HFFc6 (cell line): Measurements from ENCODE around the gene KRT32. TPM values are rescaled to one million over a fixed set of nuclear protein-coding genes. Genes with fewer than 3 reads are reported as not detected.

ENCODE experiments used
- DNase-seq: peaks from one replicate; pipeline ENCODE4 v3.0.0-alpha.2; 2018
- H3K27ac Mint-ChIP-seq: 2 replicates; pipeline ENCODE4 v1.8.0; 2020; ENCODE audit warnings: mild to moderate bottlenecking, mixed read lengths
- H3K27me3 Mint-ChIP-seq: 2 replicates; pipeline ENCODE4 v1.8.0; 2021; ENCODE audit warnings: mild to moderate bottlenecking, moderate library complexity, mixed read lengths; ENCODE audit not compliant: insufficient read depth
- H3K36me3 Mint-ChIP-seq: 2 replicates; pipeline ENCODE4 v1.8.0; 2021; ENCODE audit warnings: low read depth, mixed read lengths
- H3K4me1 Mint-ChIP-seq: 2 replicates; pipeline ENCODE4 v1.8.0; 2020; ENCODE audit warnings: low read depth, mixed read lengths
- H3K4me3 Mint-ChIP-seq: 2 replicates; pipeline ENCODE4 v1.8.0; 2020; ENCODE audit warnings: mild to moderate bottlenecking, moderate library complexity, mixed read lengths
- H3K9me3 Mint-ChIP-seq: 2 replicates; pipeline ENCODE4 v1.8.0; 2020; ENCODE audit warnings: mild to moderate bottlenecking, mixed read lengths
- long read RNA-seq: library from polyadenylated mRNA; unstranded; transcript quantifications from one replicate; pipeline ENCODE4 v2.0.0, GENCODE V29; 2019
- total RNA-seq, 6 experiments: library from RNA; stranded (reverse); fragmentation: NEBNext Ultra II Directional; extraction: Animal tissue kit (Norgen Biotek cat#: 25700); gene quantifications; 2 replicates in 1 of 6; 3 replicates in 5 of 6; pipeline ENCODE4 v1.2.3, GENCODE V29; 2021
- TF ChIP-seq, protein P1 (sequence below): fragments of 200-600 bp; sonication (generic); IDR thresholded peaks from 2 replicates; pipeline ENCODE4 v1.5.0; 2021; ENCODE audit warnings: antibody characterized with exemption, mild to moderate bottlenecking

KRT32 gene
- total RNA-seq, result under 1 TPM in 2 of 6 experiments, not detected in 4; 0.14 TPM
- long read RNA-seq, result 0 reads

DNA sequence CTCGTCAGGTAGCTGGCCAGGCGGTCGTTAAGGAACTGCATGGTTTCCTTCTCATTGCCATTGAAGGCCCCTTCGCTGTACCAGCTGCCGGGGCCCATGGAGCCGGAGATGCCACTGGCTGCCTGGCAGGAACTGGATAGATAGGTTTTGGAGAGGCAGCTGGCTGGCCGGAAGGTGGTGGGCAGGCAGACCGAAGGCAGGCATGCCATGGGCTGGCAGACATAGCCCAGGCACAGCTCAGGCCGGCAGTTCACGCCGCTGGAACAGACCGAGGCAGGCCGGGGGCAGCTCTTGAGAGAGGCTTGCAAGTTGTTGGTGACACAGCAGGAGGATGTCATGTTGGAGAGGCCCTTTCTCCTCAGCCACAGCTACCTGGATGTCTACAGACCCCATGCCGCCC is at the start of gene KRT32:
KRT32 (minus strand) TSS at position 399 of the 400 bp plus-strand sequence; CDS start at position 338, 61 bp downstream.
- H3K4me3 Mint-ChIP-seq, result no peak within 1 kb of the TSS
- no peak within 1 kb of the TSS for H3K27ac Mint-ChIP-seq
- no peak for DNase-seq
- TF ChIP-seq, protein P1, sequence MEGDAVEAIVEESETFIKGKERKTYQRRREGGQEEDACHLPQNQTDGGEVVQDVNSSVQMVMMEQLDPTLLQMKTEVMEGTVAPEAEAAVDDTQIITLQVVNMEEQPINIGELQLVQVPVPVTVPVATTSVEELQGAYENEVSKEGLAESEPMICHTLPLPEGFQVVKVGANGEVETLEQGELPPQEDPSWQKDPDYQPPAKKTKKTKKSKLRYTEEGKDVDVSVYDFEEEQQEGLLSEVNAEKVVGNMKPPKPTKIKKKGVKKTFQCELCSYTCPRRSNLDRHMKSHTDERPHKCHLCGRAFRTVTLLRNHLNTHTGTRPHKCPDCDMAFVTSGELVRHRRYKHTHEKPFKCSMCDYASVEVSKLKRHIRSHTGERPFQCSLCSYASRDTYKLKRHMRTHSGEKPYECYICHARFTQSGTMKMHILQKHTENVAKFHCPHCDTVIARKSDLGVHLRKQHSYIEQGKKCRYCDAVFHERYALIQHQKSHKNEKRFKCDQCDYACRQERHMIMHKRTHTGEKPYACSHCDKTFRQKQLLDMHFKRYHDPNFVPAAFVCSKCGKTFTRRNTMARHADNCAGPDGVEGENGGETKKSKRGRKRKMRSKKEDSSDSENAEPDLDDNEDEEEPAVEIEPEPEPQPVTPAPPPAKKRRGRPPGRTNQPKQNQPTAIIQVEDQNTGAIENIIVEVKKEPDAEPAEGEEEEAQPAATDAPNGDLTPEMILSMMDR, result no peak
- peaks cover 44% of the 10 kb centered on the region for H3K27me3 Mint-ChIP-seq
- H3K36me3 Mint-ChIP-seq, result peaks cover 22% of the 10 kb centered on the region
- H3K9me3 Mint-ChIP-seq, result peaks cover 22% of the 10 kb centered on the region
- peaks cover 28% of the 10 kb centered on the region for H3K4me1 Mint-ChIP-seq

DNA sequence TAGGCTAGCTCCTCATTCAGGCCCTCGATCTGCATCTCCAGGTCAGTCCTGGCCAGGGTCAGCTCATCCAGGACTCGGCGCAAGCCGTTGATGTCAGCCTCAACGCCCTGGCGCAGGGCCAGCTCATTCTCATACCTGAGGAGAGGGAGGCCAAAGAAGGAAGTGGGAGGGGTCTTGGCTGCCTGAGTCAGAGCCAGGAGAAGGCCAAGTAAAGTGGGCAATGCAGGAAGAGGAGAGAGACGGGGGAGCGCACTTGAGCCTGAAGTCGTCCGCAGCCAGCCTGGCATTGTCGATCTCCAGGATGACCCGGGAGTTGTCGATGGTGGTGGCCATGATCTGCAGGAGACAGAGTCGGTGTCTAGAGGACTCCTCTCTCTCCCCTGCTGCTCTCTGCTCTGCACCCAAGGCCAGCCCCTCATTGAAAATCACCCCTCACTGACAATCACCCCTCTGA is 49.7 kb upstream of the KRT32 start:
- Mint-ChIP-seq H3K4me3 (no peak overlapping the region), H3K36me3 (no peaks in the 10 kb centered on the region), H3K4me1 (peaks cover 27% of the 10 kb centered on the region), H3K27ac (no peak overlapping the region), H3K27me3 (peaks cover 1% of the 10 kb centered on the region), H3K9me3 (no peaks in the 10 kb centered on the region)
- DNase-seq, result no peak
- TF ChIP-seq, protein P1, result no peak

DNA sequence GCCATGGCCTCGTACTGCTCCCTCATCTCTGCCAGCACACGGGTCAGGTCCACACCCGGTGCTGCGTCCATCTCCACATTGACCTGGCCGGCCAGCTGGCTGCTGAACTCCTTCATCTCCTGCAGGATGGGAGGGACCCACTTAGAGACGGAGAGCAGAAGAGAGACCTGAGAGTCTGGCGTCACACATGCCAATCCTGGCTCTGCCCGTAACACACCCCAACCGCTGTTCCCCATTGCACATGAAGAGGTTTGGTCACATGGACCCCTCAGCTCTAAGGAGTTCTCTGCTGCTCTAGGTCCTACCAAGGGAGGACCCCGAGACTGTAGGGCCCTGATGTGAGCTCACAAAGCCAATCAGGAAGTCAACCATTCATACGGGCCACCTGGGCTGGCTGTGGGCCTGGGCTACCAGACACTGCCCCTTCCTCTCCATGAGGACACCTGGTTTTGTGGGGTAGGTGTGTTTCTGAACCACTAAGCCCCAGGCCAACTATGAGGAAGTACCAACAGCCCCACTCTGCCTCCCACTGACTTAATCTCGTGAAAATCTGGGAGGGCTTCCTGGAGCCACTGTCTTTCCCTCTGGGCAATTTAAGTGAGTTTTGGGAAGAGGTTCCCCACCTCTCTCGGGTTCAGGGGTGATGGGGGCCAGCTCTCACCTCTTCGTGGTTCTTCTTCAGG is 49.1 kb upstream of the KRT32 start:
- no peak for DNase-seq
- H3K36me3 Mint-ChIP-seq, result no peaks in the 10 kb centered on the region
- peaks cover 1% of the 10 kb centered on the region for H3K27me3 Mint-ChIP-seq
- no peaks in the 10 kb centered on the region for H3K9me3 Mint-ChIP-seq
- H3K4me1 Mint-ChIP-seq, result peaks cover 21% of the 10 kb centered on the region
- TF ChIP-seq, protein P1, result no peak
- H3K4me3 Mint-ChIP-seq, result no peak overlapping the region
- no peak overlapping the region for H3K27ac Mint-ChIP-seq

DNA sequence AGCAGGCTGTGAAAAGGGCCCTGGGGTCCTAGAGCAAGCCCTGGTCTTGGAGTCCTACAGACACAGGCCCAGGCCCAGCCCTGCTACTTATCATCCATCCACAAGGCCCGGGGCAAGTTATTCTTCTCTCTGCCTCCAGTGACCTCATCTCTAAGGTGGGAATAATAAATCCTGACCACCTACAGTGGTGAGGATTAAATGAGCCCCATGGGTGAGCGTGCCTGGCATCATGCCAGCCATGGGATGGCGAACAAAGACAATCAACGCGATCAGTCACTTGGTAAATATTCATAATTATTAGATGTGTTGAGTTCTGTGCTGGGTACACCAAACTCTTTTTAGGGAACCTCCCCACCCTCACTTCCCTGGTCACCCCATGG is 46.0 kb upstream of the KRT32 start:
- Mint-ChIP-seq H3K4me1 (no peaks in the 10 kb centered on the region), H3K4me3 (no peak overlapping the region), H3K27me3 (peaks cover 1% of the 10 kb centered on the region), H3K27ac (no peak overlapping the region), H3K36me3 (no peaks in the 10 kb centered on the region), H3K9me3 (no peaks in the 10 kb centered on the region)
- DNase-seq, result no peak
- TF ChIP-seq, protein P1, result no peak

DNA sequence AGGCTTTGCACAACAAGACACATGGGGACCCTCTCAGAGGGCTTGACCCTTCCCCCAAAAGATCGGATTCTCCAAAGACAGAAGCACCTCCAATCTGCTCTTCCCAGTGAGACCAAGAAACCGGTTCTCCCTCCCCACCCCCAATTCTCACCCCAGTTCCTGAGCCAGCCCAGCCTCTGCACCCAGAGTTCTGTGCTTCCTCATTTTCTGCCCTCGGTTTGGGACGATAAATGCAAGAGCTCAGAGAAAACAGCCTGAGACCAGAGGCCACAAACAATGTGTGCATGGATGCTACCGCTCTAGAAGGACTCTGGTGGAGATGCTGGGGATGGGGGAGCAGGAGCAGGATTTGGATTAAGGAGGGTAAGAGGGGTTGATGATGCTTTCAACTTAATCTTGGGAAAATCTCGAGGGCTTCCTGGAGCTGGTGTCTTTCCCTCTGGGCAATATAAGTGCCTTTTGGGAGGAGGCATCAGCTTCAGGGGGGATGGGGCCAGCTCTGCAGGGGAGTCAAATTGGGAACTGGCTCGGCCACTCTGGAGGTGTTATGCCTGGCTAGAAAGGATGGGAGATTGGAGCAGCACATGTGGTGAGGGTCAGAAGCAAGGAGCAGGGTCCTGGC is 45.5 kb upstream of the KRT32 start:
- H3K9me3 Mint-ChIP-seq, result no peaks in the 10 kb centered on the region
- no peaks in the 10 kb centered on the region for H3K36me3 Mint-ChIP-seq
- TF ChIP-seq, protein P1, result no peak
- peaks cover 1% of the 10 kb centered on the region for H3K27me3 Mint-ChIP-seq
- no peak for DNase-seq
- H3K4me3 Mint-ChIP-seq, result no peak overlapping the region
- no peak overlapping the region for H3K27ac Mint-ChIP-seq
- H3K4me1 Mint-ChIP-seq, result peaks cover 1% of the 10 kb centered on the region; the same call in 1 of the 2 replicates
